GM21576 (cell line): ENCODE results near the gene SOD3.

Experiments
- ATAC-seq: cut with Tn5 transposase; IDR thresholded peaks from one replicate; pipeline ENCODE4 v1.9.1; 2021; ENCODE audit warnings: mild to moderate bottlenecking, moderate library complexity; ENCODE audit not compliant: unreplicated experiment

SOD3 gene

DNA sequence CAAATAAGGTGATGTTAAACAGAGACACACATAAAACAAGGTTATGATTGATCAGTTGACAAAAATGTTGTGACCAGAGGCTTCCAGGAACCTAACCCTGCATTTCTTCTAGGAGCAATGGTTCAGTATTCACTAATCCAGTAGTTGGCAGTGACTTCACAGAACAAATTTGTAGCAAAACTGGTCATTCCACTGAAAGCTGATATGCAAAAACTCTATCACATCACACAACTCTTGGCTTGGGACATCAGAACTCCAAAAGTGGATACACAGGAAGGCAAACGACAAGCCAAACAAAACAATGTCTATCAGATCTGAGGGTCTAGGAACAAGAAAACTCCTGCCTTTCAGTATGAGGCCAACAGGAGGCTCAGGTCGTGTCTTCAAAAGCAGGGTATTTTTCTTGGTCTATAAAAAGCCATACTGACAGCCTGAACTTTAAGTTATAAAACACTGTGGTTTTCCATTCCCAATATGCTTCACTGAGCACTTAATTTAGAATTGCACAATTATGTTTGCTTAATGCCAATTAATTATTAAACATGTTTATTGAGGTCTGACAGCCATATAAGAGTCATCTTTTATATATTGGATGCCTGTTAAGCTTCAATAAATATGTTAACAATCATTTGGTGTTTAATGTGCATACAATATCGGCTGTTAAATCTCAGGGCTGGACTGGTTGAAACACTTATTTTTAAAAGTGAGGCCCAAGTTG is 45.6 kb downstream of the SOD3 start:
- ATAC-seq = no peak

- no peak for ATAC-seq
Measured at GRCh38 chr4:24842356-24842755, 47.0 kb downstream of the SOD3 start.

- no peak for ATAC-seq
Measured at GRCh38 chr4:24843096-24843495, 47.7 kb downstream of the SOD3 start.

- no peak for ATAC-seq
Measured at GRCh38 chr4:24845132-24845531, 49.8 kb downstream of the SOD3 start.

DNA sequence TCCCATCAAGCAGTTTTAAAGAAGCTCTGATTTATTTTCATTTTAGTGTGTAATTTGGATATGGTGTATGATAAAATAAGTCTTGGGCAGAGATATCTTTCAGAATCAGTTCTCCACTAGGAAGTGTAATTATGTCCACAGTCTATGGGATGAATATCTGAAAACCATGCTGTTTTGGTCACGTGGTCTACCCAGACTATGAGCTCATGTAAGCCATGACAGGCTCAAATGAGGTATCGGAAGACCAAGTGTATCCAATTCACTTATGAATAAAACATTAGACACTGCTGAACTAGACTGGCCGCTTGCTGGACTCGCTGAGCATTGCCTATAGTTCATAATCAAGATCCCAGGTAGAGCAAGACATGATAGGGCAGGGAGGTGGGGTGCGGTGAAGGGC is 50.5 kb downstream of the SOD3 start:
- no peak for ATAC-seq

- no peak for ATAC-seq
Measured at GRCh38 chr4:24846716-24847115, 51.3 kb downstream of the SOD3 start.

GRCh38 chr4:24849351-24849750 is 54.0 kb downstream of the SOD3 start:
- no peak for ATAC-seq

DNA sequence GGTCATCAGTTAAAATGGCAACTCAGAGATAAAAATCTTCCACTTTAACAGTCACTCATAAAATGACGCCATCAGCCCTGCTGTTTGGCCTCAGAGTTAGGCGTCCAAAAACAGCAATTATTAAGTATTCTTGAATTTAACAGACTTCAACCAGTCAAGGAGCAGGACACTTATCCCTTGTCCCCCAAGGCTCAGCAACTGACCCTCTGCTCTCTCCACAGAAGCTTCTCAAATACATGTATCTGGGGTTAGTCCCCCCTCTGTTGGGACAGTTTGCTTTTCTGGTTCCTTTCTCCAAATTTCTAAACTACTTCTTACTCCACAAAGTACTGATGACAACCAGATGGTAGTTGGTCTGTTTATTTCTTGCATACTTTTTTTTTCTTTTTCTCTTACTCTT is 54.4 kb downstream of the SOD3 start:
- no peak for ATAC-seq
